NCI-H2029 treated with DMSO at 0.1 percent for 48 hours (cell line): ENCODE data around the gene HELT.
"Not testable (repeated sequence)": the region's sequence is repeated elsewhere in the genome, so short reads cannot be mapped to it uniquely, and the experiment has no call there.

Experiments
- DNase-seq: peaks from one replicate; lab custom pipeline; 2025; lab: John Stamatoyannopoulos, UW

The HELT gene

GRCh38 chr4:185036842-185037241 is 18.6 kb downstream of the HELT start:
- DNase-seq, result no peak

- DNase-seq, result peak; percentile 31
Measured at GRCh38 chr4:185039508-185040273, 21.4 kb downstream of the HELT start.

GRCh38 chr4:185040523-185040922 is 22.2 kb downstream of the HELT start:
- no peak for DNase-seq

- not testable (repeated sequence) for DNase-seq
Measured at GRCh38 chr4:185050286-185050685, 32.0 kb downstream of the HELT start.

GRCh38 chr4:185051283-185051682 is 33.0 kb downstream of the HELT start:
- DNase-seq, result not testable (repeated sequence)

GRCh38 chr4:185053746-185054145 is 35.5 kb downstream of the HELT start:
- no peak for DNase-seq

GRCh38 chr4:185054272-185054671 is 36.0 kb downstream of the HELT start:
- no peak for DNase-seq

GRCh38 chr4:185054886-185055285 is 36.6 kb downstream of the HELT start:
- no peak for DNase-seq

GRCh38 chr4:185061610-185062009 is 43.3 kb downstream of the HELT start:
- DNase-seq, result no peak

- no peak for DNase-seq
Measured at GRCh38 chr4:185062606-185063005, 44.3 kb downstream of the HELT start.

- no peak for DNase-seq
Measured at GRCh38 chr4:185066179-185066578, 47.9 kb downstream of the HELT start.

- DNase-seq, result no peak
Measured at GRCh38 chr4:185068837-185069236, 50.5 kb downstream of the HELT start.
